B cell (primary cell): ENCODE data around the gene TP63. TPM values are rescaled to one million over a fixed set of nuclear protein-coding genes. Genes with fewer than 3 reads are reported as not detected.

Experiments
- ATAC-seq: fragments of 200-7000 bp; cut with Tn5 transposase; one replicate; pipeline ENCODE4 v1.10.0; 2021; ENCODE audit warnings: low read depth, mild to moderate bottlenecking, moderate number of reproducible peaks, moderate library complexity
- CTCF ChIA-PET: fragments of 350-600 bp; sonication (Branson Sonifier 250); formaldehyde crosslinking; loops from one replicate; lab custom pipeline; 2021; ENCODE audit warnings: antibody characterized with exemption, inconsistent platforms; lab: Charles Lee
- POLR2A ChIA-PET: fragments of 350-600 bp; sonication (Branson Sonifier 250); formaldehyde crosslinking; loops from one replicate; lab custom pipeline; 2021; ENCODE audit warnings: antibody characterized with exemption; lab: Charles Lee
- DNase-seq: peaks from one replicate; pipeline ENCODE4 v3.0.0; 2013
- H2AFZ ChIP-seq: 2 replicates; pipeline ENCODE4 v1.6.1; 2012; ENCODE audit warnings: mild to moderate bottlenecking, low read depth, low read length; ENCODE audit not compliant: insufficient read depth, poor library complexity, severe bottlenecking
- H3K27ac ChIP-seq, 2 donors: 1 replicate in 1 of 2; 2 replicates in 1 of 2; pipeline ENCODE4 v1.5.1; 2012 to 2013; ENCODE audit warnings: low read length in 2 of 2, mild to moderate bottlenecking in 2 of 2, moderate library complexity in 1 of 2
- H3K27me3 ChIP-seq, 4 experiments: fragments of 200-600 bp in 1 of 4; sonication (generic) in 1 of 4; replicated peaks in 1 of 4; 1 replicate in 2 of 4; 2 replicates in 2 of 4; pipeline versions ENCODE4 v1.6.1 to v1.7.0; 2013 to 2016; ENCODE audit warnings: low read length in 3 of 4, mild to moderate bottlenecking in 2 of 4, mixed read lengths in 1 of 4, moderate library complexity in 1 of 4; ENCODE audit not compliant: insufficient read depth in 4 of 4, control insufficient read depth in 3 of 4; ENCODE audit errors: control extremely low read depth in 1 of 4
- H3K36me3 ChIP-seq, 2 experiments: replicated peaks in 1 of 2; 1 replicate in 1 of 2; 2 replicates in 1 of 2; pipeline versions ENCODE4 v1.6.1 to v1.7.1; 2013; ENCODE audit warnings: low read length in 1 of 2; ENCODE audit not compliant: insufficient read depth in 2 of 2, control insufficient read depth in 1 of 2; ENCODE audit errors: control extremely low read depth in 1 of 2, extremely low read depth in 1 of 2
- H3K4me1 ChIP-seq, 2 donors: fragments of 200-600 bp in 1 of 2; sonication (generic) in 1 of 2; 1 replicate in 1 of 2; 2 replicates in 1 of 2; pipeline versions ENCODE4 v1.5.1 to v1.6.1; 2013 to 2017; ENCODE audit warnings: low read length in 2 of 2; ENCODE audit not compliant: control insufficient read depth in 2 of 2, insufficient read depth in 2 of 2
- H3K4me2 ChIP-seq: replicated peaks from 2 replicates; pipeline ENCODE3; 2012; ENCODE audit warnings: mild to moderate bottlenecking, low read depth, low read length; ENCODE audit not compliant: poor library complexity, severe bottlenecking
- H3K4me3 ChIP-seq, 5 experiments: fragments of 200-600 bp in 1 of 5; sonication (generic) in 1 of 5; 1 replicate in 3 of 5; 2 replicates in 2 of 5; pipeline versions ENCODE4 v1.5.1 to v1.7.0; 2011 to 2016; ENCODE audit warnings: low read length in 4 of 5, mild to moderate bottlenecking in 4 of 5, low read depth in 2 of 5, control low read depth in 1 of 5, moderate library complexity in 1 of 5; ENCODE audit not compliant: insufficient read depth in 1 of 5; ENCODE audit errors: control extremely low read depth in 1 of 5, extremely low read depth in 1 of 5
- H3K79me2 ChIP-seq: fragments of 200-600 bp; sonication (generic); one replicate; pipeline ENCODE4 v1.6.0; 2016; ENCODE audit warnings: low read length; ENCODE audit not compliant: control insufficient read depth, insufficient read depth
- H3K9ac ChIP-seq: fragments of 200-600 bp; sonication (generic); 2 replicates; pipeline ENCODE4 v1.6.1; 2017; ENCODE audit warnings: mild to moderate bottlenecking, low read length, moderate library complexity
- H3K9me3 ChIP-seq, 3 donors: one replicate each; pipeline versions ENCODE4 v1.6.1 to v1.7.1; 2013; ENCODE audit warnings: low read length in 2 of 3; ENCODE audit not compliant: control insufficient read depth in 2 of 3, insufficient read depth in 1 of 3; ENCODE audit errors: control extremely low read depth in 1 of 3
- H4K20me1 ChIP-seq: 2 replicates; pipeline ENCODE4 v1.6.0; 2012; ENCODE audit warnings: mild to moderate bottlenecking, low read length; ENCODE audit not compliant: insufficient read depth, control insufficient read depth, poor library complexity, severe bottlenecking
- H3K27ac Mint-ChIP-seq: one replicate; pipeline ENCODE4 v1.8.0; 2021; ENCODE audit warnings: mixed read lengths
- H3K27me3 Mint-ChIP-seq: one replicate; pipeline ENCODE4 v1.8.0; 2021; ENCODE audit warnings: mixed read lengths
- H3K4me1 Mint-ChIP-seq: one replicate; pipeline ENCODE4 v1.8.0; 2021; ENCODE audit warnings: mixed read lengths
- H3K4me3 Mint-ChIP-seq: one replicate; pipeline ENCODE4 v1.8.0; 2021; ENCODE audit warnings: mixed read lengths
- H3K9me3 Mint-ChIP-seq: one replicate; pipeline ENCODE4 v1.8.0; 2022; ENCODE audit warnings: mixed read lengths; ENCODE audit not compliant: insufficient read depth
- EZH2 ChIP-seq: IDR thresholded peaks from 2 replicates; pipeline ENCODE4 v1.6.1; 2012; ENCODE audit warnings: borderline replicate concordance, low read depth, mild to moderate bottlenecking, moderate library complexity, low read length; ENCODE audit not compliant: insufficient read depth, poor library complexity, severe bottlenecking
- WGBS: methylation state at CpG from one replicate; pipeline ENCODE4 v1.1.5; 2013; ENCODE audit warnings: missing lambda C conversion rate; ENCODE audit not compliant: insufficient coverage; 5-methylcytosine and 5-hydroxymethylcytosine counted together
- intact Hi-C: fragments of 100-400 bp; cut with micrococcal nuclease; formaldehyde crosslinking; loops from one replicate; pipeline ENCODE4 v1.10.0; 2022
- polyA plus RNA-seq: library from polyadenylated mRNA; depleted of rRNA; stranded (reverse); fragments of >200 nt; gene quantifications from 2 replicates; pipeline ENCODE4 v1.2.3, GENCODE V29; 2012
- total RNA-seq, 2 donors: library from RNA; stranded (reverse); fragments of 120-200 nt in 1 of 2; gene quantifications; 1 replicate in 1 of 2; 2 replicates in 1 of 2; pipeline versions ENCODE4 v1.2.3 to v1.2.4, GENCODE V29; 2013 to 2022
- TF ChIP-seq, protein P1 (sequence below): fragments of 200-600 bp; IDR thresholded peaks from one replicate; pipeline ENCODE4 v1.8.0; 2022; ENCODE audit warnings: antibody characterized with exemption, mild to moderate bottlenecking

TP63 gene
- total and polyA plus RNA-seq, 2 donors (not counting 1 experiment from before 2014, with no cell fraction given) = 1.2 to 2.0 TPM

DNA sequence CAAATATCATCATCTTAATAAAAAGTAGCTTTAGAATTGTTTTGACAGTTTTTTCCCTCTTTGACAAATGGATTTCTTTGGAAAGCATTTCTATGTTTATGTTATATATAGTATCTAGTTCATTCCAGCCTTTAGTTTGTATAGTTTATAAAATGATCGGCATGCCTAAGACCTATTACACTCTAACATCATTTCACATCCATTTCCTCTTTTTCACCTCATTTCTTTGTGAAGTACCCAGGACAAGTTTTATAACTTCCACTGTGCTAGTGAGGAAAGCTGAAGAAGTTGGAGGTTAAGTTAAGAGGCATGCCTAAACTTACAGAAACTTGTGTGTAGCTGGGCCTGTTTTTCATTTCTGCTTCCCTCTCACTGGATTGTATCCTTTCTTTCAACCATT is 178.4 kb downstream of the TP63 start:
- Histone ChIP-seq H3K27me3 (no peaks in the 10 kb centered on the region), H3K4me2 (no peak overlapping the region), H3K36me3 (no peaks in the 10 kb centered on the region), H3K4me3 (no peak overlapping the region), H3K4me1 (no peaks in the 10 kb centered on the region), H4K20me1 (no peaks in the 10 kb centered on the region), H3K79me2 (no peaks in the 10 kb centered on the region), H3K9ac (no peak overlapping the region), H2AFZ (no peak overlapping the region), H3K9me3 (no peaks in the 10 kb centered on the region), H3K27ac (no peak overlapping the region)
- Mint-ChIP-seq H3K9me3 (no peaks in the 10 kb centered on the region), H3K4me3 (no peak overlapping the region), H3K4me1 (no peaks in the 10 kb centered on the region), H3K27me3 (no peaks in the 10 kb centered on the region), H3K27ac (no peak overlapping the region)
- ATAC-seq = no peak
- WGBS = no CpG with 5 or more reads among the region's 1 CpG
- intact Hi-C loops = no loop called here
- ChIA-PET CTCF (interaction anchor here (0.8 kb wide), 1 partner anchor 1452 kb away, joined by 3 read pairs; no protein-coding TSS in a partner anchor), POLR2A (no interaction called here)
- no peak for DNase-seq
- TF ChIP-seq, protein P1, sequence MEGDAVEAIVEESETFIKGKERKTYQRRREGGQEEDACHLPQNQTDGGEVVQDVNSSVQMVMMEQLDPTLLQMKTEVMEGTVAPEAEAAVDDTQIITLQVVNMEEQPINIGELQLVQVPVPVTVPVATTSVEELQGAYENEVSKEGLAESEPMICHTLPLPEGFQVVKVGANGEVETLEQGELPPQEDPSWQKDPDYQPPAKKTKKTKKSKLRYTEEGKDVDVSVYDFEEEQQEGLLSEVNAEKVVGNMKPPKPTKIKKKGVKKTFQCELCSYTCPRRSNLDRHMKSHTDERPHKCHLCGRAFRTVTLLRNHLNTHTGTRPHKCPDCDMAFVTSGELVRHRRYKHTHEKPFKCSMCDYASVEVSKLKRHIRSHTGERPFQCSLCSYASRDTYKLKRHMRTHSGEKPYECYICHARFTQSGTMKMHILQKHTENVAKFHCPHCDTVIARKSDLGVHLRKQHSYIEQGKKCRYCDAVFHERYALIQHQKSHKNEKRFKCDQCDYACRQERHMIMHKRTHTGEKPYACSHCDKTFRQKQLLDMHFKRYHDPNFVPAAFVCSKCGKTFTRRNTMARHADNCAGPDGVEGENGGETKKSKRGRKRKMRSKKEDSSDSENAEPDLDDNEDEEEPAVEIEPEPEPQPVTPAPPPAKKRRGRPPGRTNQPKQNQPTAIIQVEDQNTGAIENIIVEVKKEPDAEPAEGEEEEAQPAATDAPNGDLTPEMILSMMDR = no peak
- no peak for TF ChIP-seq EZH2

DNA sequence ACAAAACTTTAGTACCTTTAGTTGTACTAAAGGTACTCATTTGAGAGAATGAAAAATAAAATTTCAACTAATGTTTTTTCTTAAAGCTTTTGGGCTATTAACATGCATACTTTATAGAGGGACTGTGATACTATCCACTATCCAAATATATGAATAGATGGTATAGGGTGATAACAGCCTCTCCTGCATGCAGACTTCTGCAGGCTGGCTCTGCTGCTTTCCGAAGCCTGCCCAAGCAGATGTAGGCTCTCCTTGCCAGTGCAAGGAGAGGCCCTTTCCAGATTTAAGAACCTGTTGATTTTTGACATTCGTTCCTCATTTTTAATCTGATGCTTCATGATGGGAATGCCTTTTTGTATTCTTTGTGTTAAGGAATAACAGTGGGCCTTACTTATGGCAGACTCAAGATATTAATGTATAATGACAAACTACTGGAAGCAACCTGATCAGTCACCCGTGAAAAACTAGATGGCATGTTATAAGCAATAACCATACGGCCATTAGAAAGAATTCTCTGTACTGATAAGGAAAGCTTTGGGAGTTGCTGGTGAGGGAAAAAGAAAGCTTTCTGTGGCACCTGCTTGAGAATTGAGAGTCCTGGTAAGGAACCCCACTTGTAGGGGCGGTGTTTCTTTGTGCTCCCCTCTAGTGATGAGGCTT is 181.7 kb downstream of the TP63 start:
- CTCF ChIA-PET = no interaction called here
- ATAC-seq = no peak

More for the DNA sequence above, 181.7 kb downstream of the TP63 start:
- no peaks in the 10 kb centered on the region for H3K36me3 ChIP-seq
- H3K4me3 Mint-ChIP-seq = no peak overlapping the region
- no peak overlapping the region for H3K4me3 ChIP-seq
- TF ChIP-seq, protein P1 = no peak
- no peak for TF ChIP-seq EZH2
- H3K27ac ChIP-seq = no peak overlapping the region
- H3K4me2 ChIP-seq = no peak overlapping the region
- no peak for DNase-seq
- no peaks in the 10 kb centered on the region for H3K4me1 Mint-ChIP-seq
- no peaks in the 10 kb centered on the region for H4K20me1 ChIP-seq
- WGBS = 94% methylated on average over 4 of the region's 5 CpGs
- no peaks in the 10 kb centered on the region for H3K9me3 Mint-ChIP-seq
- H3K79me2 ChIP-seq = no peaks in the 10 kb centered on the region
- H3K27ac Mint-ChIP-seq = no peak overlapping the region
- no peak overlapping the region for H3K9ac ChIP-seq
- H3K9me3 ChIP-seq = no peaks in the 10 kb centered on the region
- POLR2A ChIA-PET = no interaction called here
- no peak overlapping the region for H2AFZ ChIP-seq
- intact Hi-C loops = no loop called here
- no peaks in the 10 kb centered on the region for H3K4me1 ChIP-seq
- no peaks in the 10 kb centered on the region for H3K27me3 Mint-ChIP-seq
- no peaks in the 10 kb centered on the region for H3K27me3 ChIP-seq
